ENCODE measurements around the gene CD8B2.
"Not testable (repeated sequence)": the region's sequence is repeated elsewhere in the genome, so short reads cannot be mapped to it uniquely, and the experiment has no call there.

CD8B2 gene

GRCh38 chr2:106511934-106512333, 24.8 kb downstream of the CD8B2 start:
- not testable (repeated sequence) for DNase-seq (ENCODE audit: low read depth)

GRCh38 chr2:106513391-106513790, 26.2 kb downstream of the CD8B2 start:
- not testable (repeated sequence) for DNase-seq (ENCODE audit: low read depth)

DNA sequence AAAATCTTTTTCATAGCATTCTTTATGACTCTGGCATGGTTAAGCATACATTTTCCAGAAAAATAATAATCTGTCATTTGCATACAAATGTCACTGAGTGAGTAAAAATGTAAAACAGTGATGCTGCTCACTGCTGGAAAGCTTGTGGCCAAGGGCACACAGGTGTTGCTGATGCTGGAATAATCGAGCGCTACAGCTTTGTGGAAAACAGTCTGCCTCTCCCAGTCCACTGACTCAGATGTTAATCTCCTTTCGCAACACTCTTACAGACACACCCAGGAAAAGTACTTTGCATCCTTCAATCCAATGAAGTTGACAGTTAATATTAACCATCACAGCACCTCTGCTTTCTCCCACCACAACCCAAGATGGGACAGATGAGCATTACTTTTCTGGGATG, 27.7 kb downstream of the CD8B2 start:
- not testable (repeated sequence) for DNase-seq (ENCODE audit: low read depth)

DNA sequence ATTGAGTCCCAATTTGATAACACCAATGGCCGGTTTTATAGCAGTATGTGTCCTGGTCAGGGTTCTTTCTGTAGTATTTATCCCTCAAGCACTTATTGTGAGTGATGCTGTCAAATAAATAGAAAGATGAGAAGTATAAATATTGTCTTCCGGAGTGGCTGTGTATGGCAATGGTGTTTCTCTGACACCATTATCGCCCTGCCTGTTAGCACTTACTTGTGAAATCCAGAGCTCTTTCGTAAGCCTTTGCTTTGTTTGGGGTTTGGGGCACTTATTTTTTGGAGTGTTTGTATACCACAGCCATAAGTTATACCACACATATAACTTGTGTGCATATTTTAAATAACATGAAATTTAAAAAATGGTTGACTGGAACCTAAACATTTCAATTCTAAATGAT, 29.3 kb downstream of the CD8B2 start:
- DNase-seq (ENCODE audit: low read depth), result no peak

DNA sequence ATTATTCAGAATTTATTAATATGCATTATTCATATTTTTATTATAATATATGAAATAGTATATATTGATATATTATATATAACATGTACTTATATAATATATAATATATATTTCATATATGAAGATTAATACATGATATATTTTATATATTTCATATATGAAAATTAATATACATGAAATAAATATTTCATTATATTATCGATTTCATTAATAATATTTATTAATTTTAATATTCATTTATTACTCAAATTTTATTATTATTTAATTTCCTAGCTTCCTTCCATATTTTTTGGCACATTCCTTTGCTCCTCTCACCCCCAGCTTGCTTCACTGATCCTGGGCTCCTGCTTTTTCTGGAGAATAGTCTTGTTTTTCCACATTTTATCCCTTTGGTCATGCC, 29.7 kb downstream of the CD8B2 start:
- DNase-seq (ENCODE audit: low read depth), result no peak

GRCh38 chr2:106517329-106517728, 30.2 kb downstream of the CD8B2 start:
- DNase-seq (ENCODE audit: low read depth), result no peak

DNA sequence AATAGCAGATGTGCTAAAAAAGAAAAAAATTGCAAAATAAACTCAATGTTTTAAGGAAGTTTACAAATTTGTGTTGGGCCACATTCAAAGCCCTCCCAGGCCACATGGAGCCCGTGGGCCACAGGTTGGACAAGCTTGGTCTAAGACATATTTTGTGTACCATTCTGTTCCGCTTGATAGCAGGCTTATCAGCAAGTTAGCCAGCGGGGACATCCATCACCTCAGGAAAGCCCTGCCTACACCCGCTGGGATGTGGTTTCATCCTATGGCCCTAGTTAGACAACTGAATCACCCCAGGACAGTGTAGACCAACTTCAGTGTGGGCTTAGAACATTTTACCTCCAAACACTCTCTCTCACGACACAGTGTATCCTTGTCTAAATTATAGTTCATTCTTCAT, 32.6 kb downstream of the CD8B2 start:
- DNase-seq (ENCODE audit: low read depth), result no peak

DNA sequence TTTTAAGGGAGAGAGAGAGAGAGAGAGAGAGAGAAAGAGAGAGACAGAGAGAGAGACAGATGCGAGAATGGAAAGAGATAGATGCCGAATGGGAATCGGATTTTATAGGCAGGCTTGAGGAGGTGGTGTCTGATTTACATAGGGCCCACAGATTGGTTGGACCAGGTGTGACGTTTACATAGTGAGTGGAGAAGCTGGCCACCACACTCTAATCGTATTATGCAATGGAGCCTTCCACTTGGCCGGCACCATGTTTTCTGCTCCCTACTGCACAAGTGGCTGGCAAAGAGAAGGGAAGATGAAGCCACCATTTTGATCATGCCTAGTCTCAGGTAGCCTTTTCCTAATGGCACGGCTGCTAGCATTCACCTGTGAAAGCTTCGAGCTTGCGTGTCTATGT, 33.9 kb downstream of the CD8B2 start:
- DNase-seq (ENCODE audit: low read depth), result no peak

DNA sequence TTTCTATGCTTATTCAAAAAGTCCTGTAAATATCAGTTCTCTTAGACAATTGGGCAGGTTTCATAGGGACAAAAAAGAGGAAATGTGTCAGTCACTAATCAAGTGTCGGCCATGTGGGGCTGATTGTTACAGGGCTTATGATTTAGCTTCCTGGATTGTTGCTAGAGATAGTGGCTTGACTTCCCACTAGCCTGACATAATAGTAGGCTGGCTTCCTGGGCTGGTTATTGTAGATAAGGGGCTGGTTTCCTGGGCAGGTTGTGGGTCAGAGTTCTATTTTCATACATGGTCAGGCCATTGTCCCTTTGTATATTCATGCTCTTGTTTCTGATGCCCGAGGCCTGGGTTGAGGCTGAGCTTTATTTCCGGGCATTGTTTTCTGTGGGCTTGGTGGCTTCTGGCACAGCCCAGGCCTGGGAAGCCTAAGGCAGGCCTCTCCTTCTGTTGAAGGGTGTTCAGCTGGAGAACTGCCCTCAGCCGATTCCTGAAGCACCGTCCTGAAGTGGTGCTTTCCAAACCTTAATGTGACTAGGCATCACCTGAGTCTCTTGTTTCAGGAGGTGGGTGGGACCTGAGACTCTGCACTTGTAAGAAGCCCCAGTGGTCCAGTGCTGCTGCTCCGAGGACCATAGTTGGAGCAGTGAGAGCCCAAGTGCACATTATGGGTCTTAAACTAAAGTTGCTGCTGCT, 37.0 kb downstream of the CD8B2 start:
- DNase-seq (ENCODE audit: low read depth), result no peak

- DNase-seq (ENCODE audit: low read depth), result no peak
Observed at GRCh38 chr2:106530866-106531265, 43.7 kb downstream of the CD8B2 start.

GRCh38 chr2:106531676-106532214, 44.6 kb downstream of the CD8B2 start:
- no peak for DNase-seq (ENCODE audit: low read depth)

DNA sequence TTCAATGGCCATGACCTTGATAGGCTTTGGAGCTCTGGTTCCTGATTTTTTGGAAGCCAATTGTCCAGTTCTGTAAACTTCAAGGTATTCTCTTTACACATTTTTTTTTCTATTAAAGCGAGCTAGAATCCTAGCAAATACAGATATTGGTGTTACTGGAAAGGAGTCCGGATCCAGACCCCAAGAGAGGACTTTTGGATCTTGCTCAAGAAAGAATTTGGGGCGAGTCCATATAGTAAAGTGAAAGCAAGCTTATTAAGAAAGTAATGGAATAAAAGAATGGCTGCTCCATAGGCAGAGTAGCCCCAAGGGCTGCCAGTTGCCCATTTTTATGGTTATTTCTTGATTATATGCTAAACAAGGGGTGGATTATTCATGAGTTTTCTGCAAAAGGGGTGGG, 45.1 kb downstream of the CD8B2 start:
- no peak for DNase-seq (ENCODE audit: low read depth)

GRCh38 chr2:106534471-106534870, 47.3 kb downstream of the CD8B2 start:
- DNase-seq (ENCODE audit: low read depth), result no peak

DNA sequence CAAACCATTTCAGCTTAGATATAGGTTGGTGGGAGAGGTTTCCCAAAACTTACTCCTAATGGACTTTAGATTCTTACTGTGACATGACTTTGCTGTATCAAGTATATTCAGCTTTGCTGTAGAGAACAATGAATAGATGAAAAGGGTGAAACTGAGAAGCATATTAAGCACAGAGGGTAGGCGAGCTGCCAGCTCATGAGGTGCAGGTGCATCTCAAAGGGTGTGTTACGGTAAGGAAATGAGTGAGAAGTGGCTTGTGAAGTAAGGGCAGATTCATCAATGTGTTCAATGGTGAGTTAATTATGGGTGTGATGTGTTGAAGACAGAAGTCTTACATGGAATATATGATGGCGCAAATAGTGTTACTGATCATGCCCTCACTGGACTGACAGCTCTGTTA, 49.3 kb downstream of the CD8B2 start:
- no peak for DNase-seq (ENCODE audit: low read depth)

GRCh38 chr2:106537047-106537446, 49.9 kb downstream of the CD8B2 start:
- DNase-seq (ENCODE audit: low read depth), result no peak

DNA sequence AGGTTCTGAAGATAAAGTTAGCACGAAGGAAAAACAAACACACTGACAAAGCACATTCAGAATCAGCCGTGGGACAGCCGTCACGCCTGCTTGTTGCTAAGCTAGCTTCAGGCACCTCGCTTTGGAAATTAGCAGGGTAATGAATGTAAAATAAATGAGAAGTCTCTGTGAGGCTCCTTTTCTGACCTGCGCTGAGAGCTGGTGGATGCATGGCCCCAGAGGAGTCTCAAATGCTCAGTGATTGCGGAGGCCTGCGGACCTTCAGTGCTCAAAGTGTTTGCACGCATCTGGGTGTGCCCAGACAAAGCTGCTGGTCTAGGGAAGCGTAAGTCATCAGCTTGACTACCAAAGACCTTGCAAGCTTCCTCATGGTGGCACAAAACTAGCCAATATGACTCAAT, 50.6 kb downstream of the CD8B2 start:
- DNase-seq (ENCODE audit: low read depth), result no peak

DNA sequence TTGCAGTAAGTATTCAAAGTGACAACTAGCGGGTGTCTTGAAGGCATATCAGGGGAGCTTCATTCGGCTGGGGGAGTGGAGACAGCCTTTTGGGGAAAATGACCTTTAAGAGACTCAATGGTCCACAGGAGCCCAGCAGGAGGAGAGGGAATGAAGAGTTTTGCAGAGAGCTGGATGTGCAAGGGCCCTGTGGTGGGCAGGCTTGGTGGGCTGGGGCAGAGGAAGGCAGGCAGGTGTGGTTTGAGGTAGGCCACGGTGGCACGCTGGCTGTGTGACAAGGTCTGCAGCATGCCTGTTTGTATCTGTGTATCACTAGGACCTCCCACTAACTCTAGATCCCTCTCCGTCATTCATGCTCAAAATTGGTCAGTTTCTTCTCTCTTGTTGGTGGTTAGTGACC, 53.7 kb downstream of the CD8B2 start:
- no peak for DNase-seq (ENCODE audit: low read depth)

DNA sequence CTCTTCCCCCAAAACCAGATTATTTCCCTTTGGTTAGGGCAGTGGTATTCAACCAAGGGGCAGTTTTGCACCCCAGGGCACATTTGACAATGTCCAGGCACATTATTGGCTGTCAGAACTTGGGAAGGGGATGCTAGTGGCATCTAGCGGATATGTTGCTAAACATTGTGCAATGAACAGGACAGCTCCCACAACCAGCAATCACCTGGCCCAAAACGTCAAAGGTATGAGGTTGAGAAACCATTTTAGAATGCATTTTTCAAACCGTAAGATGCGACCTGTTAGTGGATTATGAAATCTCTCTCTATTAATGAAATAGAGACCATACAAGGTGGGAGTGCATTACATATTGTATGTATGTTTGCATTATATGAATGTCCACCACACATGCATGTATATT, 54.2 kb downstream of the CD8B2 start:
- no peak for DNase-seq (ENCODE audit: low read depth)

- DNase-seq (ENCODE audit: low read depth), result peak; percentile 72
Observed at GRCh38 chr2:106542746-106543359, 55.7 kb downstream of the CD8B2 start.

GRCh38 chr2:106545007-106545406, 57.8 kb downstream of the CD8B2 start:
- no peak for DNase-seq (ENCODE audit: low read depth)

GRCh38 chr2:106546391-106546990, 59.3 kb downstream of the CD8B2 start:
- no peak for DNase-seq (ENCODE audit: low read depth)

DNA sequence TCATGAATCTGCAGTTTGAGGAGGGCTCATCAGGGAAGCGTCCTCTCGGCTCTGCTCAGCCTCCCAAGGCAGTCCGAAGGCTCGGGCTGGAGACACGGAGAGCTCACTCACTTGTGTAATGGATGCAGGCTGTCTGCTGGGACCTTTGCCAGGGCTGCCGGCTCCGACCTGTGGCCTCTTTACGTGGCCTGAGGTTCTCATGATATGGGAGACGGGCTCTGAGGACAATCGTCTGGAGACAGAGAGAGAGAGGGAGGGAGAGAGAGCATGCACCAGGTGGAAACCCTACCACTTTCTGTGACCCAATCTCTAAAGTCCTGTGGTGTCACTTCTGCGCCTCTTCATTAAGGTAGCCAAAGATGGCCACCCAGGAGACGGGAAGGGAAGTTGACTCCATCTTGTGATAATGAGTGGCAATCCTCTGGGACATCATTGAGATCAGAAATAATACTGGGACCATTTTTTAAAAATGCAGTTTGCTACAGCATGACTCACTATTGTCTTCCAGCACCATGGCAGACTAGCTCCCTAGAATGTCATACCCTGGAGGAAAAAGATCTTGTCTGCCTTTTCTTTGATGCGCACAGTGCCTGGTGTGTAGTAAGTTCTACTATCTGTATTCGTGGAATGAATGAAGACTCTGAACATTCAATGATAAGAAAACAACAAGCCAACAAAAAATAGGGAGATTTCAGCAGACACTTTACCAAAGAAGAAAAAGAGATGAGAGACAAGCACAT, 60.2 kb downstream of the CD8B2 start:
- DNase-seq (ENCODE audit: low read depth), result no peak
